OCI-LY3 (cell line): Measurements from ENCODE around the gene DCTN5.

Experiments used
- EZH2phosphoT487 ChIP-seq: fragments of 200-600 bp; shearing (Covaris generic); IDR thresholded peaks from 2 replicates; pipeline ENCODE4 v1.6.1; 2018; ENCODE audit warnings: antibody characterized with exemption, mixed run types, low read depth
- TF ChIP-seq, protein P1 (sequence below): fragments of 200-600, 300-600 bp; sonication (generic); IDR thresholded peaks from 2 replicates; pipeline ENCODE4 v1.5.1; 2014; ENCODE audit warnings: antibody characterized with exemption, low read length, low read depth

DNA sequence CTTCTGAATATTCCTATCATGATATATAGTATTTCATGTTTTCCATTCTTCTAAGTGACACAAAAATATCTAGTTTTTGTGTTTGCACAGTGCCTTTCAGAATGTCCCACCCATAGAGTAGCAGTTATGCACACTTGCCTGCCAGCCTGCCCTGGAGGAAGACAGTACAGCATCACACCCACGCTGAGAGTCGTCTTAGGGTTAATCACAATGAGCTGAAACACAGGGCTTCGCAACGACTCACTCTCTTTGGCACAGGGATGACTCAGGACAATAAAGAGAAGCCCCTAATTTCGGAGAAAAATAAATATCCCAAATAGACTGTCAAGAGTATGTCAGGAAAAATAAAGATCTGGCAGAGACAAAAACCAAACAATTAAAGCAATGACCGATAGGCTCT, 33.5 kb upstream of the DCTN5 start:
- TF ChIP-seq, protein P1, sequence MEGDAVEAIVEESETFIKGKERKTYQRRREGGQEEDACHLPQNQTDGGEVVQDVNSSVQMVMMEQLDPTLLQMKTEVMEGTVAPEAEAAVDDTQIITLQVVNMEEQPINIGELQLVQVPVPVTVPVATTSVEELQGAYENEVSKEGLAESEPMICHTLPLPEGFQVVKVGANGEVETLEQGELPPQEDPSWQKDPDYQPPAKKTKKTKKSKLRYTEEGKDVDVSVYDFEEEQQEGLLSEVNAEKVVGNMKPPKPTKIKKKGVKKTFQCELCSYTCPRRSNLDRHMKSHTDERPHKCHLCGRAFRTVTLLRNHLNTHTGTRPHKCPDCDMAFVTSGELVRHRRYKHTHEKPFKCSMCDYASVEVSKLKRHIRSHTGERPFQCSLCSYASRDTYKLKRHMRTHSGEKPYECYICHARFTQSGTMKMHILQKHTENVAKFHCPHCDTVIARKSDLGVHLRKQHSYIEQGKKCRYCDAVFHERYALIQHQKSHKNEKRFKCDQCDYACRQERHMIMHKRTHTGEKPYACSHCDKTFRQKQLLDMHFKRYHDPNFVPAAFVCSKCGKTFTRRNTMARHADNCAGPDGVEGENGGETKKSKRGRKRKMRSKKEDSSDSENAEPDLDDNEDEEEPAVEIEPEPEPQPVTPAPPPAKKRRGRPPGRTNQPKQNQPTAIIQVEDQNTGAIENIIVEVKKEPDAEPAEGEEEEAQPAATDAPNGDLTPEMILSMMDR: no peak
- no peak for TF ChIP-seq EZH2phosphoT487
